WTC11 (cell line): Measurements from ENCODE around the gene ELN. TPM values are rescaled to one million over a fixed set of nuclear protein-coding genes. Genes with fewer than 3 reads are reported as not detected.
A peak's percentile ranks its signal among the peaks of the same experiment; 100 is the strongest.

Source experiments
- ATAC-seq: fragments of 200-7000 bp; cut with Tn5 transposase; 2 replicates; pipeline ENCODE4 v1.10.0; 2021; ENCODE audit warnings: mild to moderate bottlenecking, moderate library complexity
- CTCF ChIA-PET: fragments of 300-600 bp; sonication (Branson Sonifier 250); formaldehyde crosslinking; loops from one replicate; lab custom pipeline; 2021; ENCODE audit warnings: antibody characterized with exemption; lab: Charles Lee
- POLR2A ChIA-PET: fragments of 350-600 bp; sonication (Branson Sonifier 250); formaldehyde crosslinking; loops from one replicate; lab custom pipeline; 2021; ENCODE audit warnings: antibody characterized with exemption; lab: Charles Lee
- DNase-seq: peaks from one replicate; pipeline ENCODE4 v3.0.0; 2021; ENCODE audit warnings: low spot score
- H3K27ac Mint-ChIP-seq: 2 replicates; pipeline ENCODE4 v1.8.0; 2021; ENCODE audit warnings: mixed read lengths
- H3K27me3 Mint-ChIP-seq: 2 replicates; pipeline ENCODE4 v1.8.0; 2021; ENCODE audit warnings: low read depth, mild to moderate bottlenecking, moderate library complexity, mixed read lengths
- H3K36me3 Mint-ChIP-seq: 2 replicates; pipeline ENCODE4 v1.8.0; 2021; ENCODE audit warnings: mixed read lengths
- H3K4me1 Mint-ChIP-seq: 2 replicates; pipeline ENCODE4 v1.8.0; 2022; ENCODE audit warnings: mixed read lengths
- H3K4me3 Mint-ChIP-seq: 2 replicates; pipeline ENCODE4 v1.8.0; 2021; ENCODE audit warnings: mild to moderate bottlenecking, moderate library complexity, mixed read lengths
- H3K9me3 Mint-ChIP-seq: 2 replicates; pipeline ENCODE4 v1.8.0; 2021; ENCODE audit warnings: mixed read lengths
- AFF4 ChIP-seq: sonication (generic); formaldehyde crosslinking; IDR thresholded peaks from 2 replicates; pipeline ENCODE4 v1.8.1; 2023; ENCODE audit warnings: mild to moderate bottlenecking, missing genetic modification reagents, borderline replicate concordance
- CTCF ChIP-seq: fragments of 200-600 bp; IDR thresholded peaks from 2 replicates; pipeline ENCODE4 v1.8.0; 2022; ENCODE audit warnings: antibody characterized with exemption
- ELF4 ChIP-seq: sonication (generic); formaldehyde crosslinking; IDR thresholded peaks from 2 replicates; pipeline ENCODE4 v1.8.1; 2022; ENCODE audit warnings: low read depth, mild to moderate bottlenecking, moderate library complexity, missing genetic modification reagents
- EMX1 ChIP-seq: fragments of 250-450 bp; sonication (Bioruptor Pico); IDR thresholded peaks from 2 replicates; pipeline ENCODE4 v1.8.0; 2021; ENCODE audit warnings: mild to moderate bottlenecking
- ESRRA ChIP-seq: sonication (generic); formaldehyde crosslinking; IDR thresholded peaks from 2 replicates; pipeline ENCODE4 v1.8.1; 2022; ENCODE audit warnings: mild to moderate bottlenecking, missing genetic modification reagents, borderline replicate concordance
- FOXJ3 ChIP-seq: sonication (generic); formaldehyde crosslinking; IDR thresholded peaks from 2 replicates; pipeline ENCODE4 v1.9.0; 2021; ENCODE audit warnings: missing genetic modification reagents, mild to moderate bottlenecking, borderline replicate concordance
- MYBL2 ChIP-seq: sonication (generic); formaldehyde crosslinking; IDR thresholded peaks from 2 replicates; pipeline ENCODE4 v1.8.1; 2023; ENCODE audit warnings: mild to moderate bottlenecking, moderate library complexity, missing genetic modification reagents
- NR2C2 ChIP-seq: sonication (generic); formaldehyde crosslinking; IDR thresholded peaks from 2 replicates; pipeline ENCODE4 v1.8.0; 2022; ENCODE audit warnings: mild to moderate bottlenecking, missing genetic modification reagents
- NR3C1 ChIP-seq: sonication (generic); formaldehyde crosslinking; conservative IDR thresholded peaks from 2 replicates; pipeline ENCODE4 v1.8.1; 2023; ENCODE audit warnings: low read depth, mild to moderate bottlenecking, missing genetic modification reagents
- PREB ChIP-seq: sonication (generic); formaldehyde crosslinking; IDR thresholded peaks from 2 replicates; pipeline ENCODE4 v1.8.1; 2022; ENCODE audit warnings: mild to moderate bottlenecking, missing genetic modification reagents, moderate library complexity, borderline replicate concordance
- STAT6 ChIP-seq: sonication (generic); formaldehyde crosslinking; conservative IDR thresholded peaks from 2 replicates; pipeline ENCODE4 v1.8.1; 2023; ENCODE audit warnings: mild to moderate bottlenecking, low read depth, missing genetic modification reagents, moderate library complexity
- TEAD4 ChIP-seq: sonication (generic); formaldehyde crosslinking; IDR thresholded peaks from 2 replicates; pipeline ENCODE4 v1.8.0; 2022; ENCODE audit warnings: mild to moderate bottlenecking, missing genetic modification reagents
- ZNF138 ChIP-seq: sonication (generic); formaldehyde crosslinking; conservative IDR thresholded peaks from 2 replicates; pipeline ENCODE4 v1.8.1; 2022; ENCODE audit warnings: mild to moderate bottlenecking, moderate library complexity, missing genetic modification reagents
- ZNF416 ChIP-seq: fragments of 250-450 bp; sonication (Bioruptor Pico); IDR thresholded peaks from 2 replicates; pipeline ENCODE4 v1.9.0; 2021; ENCODE audit warnings: mild to moderate bottlenecking, inconsistent platforms
- ZSCAN18 ChIP-seq: fragments of 250-450 bp; sonication (Bioruptor Pico); IDR thresholded peaks from 2 replicates; pipeline ENCODE4 v2.1.2; 2022; ENCODE audit warnings: mild to moderate bottlenecking, moderate library complexity
- total RNA-seq: library from RNA; stranded (reverse); gene quantifications from 3 replicates; pipeline ENCODE4 v1.2.3, GENCODE V29; 2021

Gene ELN
- total RNA-seq, 1 experiment from 2014 or later, result 3.3 TPM

- TF ChIP-seq ZNF416 (CRISPR knock-in tag), result no peak
- TF ChIP-seq AFF4 (CRISPR knock-in tag), result no peak
- TF ChIP-seq MYBL2 (CRISPR knock-in tag), result no peak
- TF ChIP-seq STAT6 (CRISPR knock-in tag), result no peak
- no peak for TF ChIP-seq CTCF
- TF ChIP-seq PREB, result no peak
- TF ChIP-seq ESRRA (CRISPR knock-in tag), result no peak
- TF ChIP-seq NR3C1 (CRISPR knock-in tag), result no peak
- no peak for TF ChIP-seq NR2C2 (CRISPR knock-in tag)
These were observed 56.2 kb downstream of the ELN start (continued) for GRCh38 chr7:74083928-74084721.

- ATAC-seq (no peak), DNase-seq (no peak)
- Mint-ChIP-seq H3K4me1 (peaks cover 16% of the 10 kb centered on the region), H3K36me3 (peaks cover 28% of the 10 kb centered on the region), H3K27ac (no peak overlapping the region; the same call in 1 of the 2 replicates), H3K9me3 (no peaks in the 10 kb centered on the region), H3K4me3 (peak overlapping the region; percentile 76), H3K27me3 (no peaks in the 10 kb centered on the region)
- CTCF ChIA-PET, result interaction anchor here (0.6 to 1.1 kb wide), 3 partner anchors 16 to 58 kb away, joined by 3 to 6 read pairs (median 3); no protein-coding TSS in a partner anchor
- POLR2A ChIA-PET, result interaction anchor here (1.2 kb wide), 2 partner anchors 23 to 89 kb away, joined by 3 read pairs; partner anchors contain the start of gene EIF4H
- TF ChIP-seq FOXJ3 (no peak), ELF4 (CRISPR knock-in tag) (no peak), ZSCAN18 (CRISPR knock-in tag) (no peak), PREB (no peak), AFF4 (CRISPR knock-in tag) (no peak), ESRRA (CRISPR knock-in tag) (no peak), ZNF138 (CRISPR knock-in tag) (no peak), EMX1 (CRISPR knock-in tag) (no peak), TEAD4 (CRISPR knock-in tag) (no peak)
These were observed 57.0 kb downstream of the ELN start for GRCh38 chr7:74084722-74085578.
